Brain microvascular endothelial cell (primary cell): Measurements from ENCODE around the gene TUT1.
"Not testable (repeated sequence)": the region's sequence is repeated elsewhere in the genome, so short reads cannot be mapped to it uniquely, and the experiment has no call there.

Experiments used
- DNase-seq: peaks from one replicate; pipeline ENCODE4 v3.0.0-alpha.2; 2020
- H3K27ac ChIP-seq: fragments of 250-450 bp; sonication (Bioruptor Pico); 2 replicates; pipeline ENCODE4 v1.5.1; 2020; ENCODE audit warnings: mild to moderate bottlenecking, moderate library complexity
- H3K27me3 ChIP-seq: fragments of 250-450 bp; sonication (Bioruptor Pico); replicated peaks from 2 replicates; pipeline ENCODE4 v1.5.1; 2020; ENCODE audit warnings: mild to moderate bottlenecking
- H3K36me3 ChIP-seq: fragments of 250-450 bp; sonication (Bioruptor Pico); replicated peaks from 2 replicates; pipeline ENCODE4 v1.5.1; 2020; ENCODE audit warnings: mild to moderate bottlenecking
- H3K4me3 ChIP-seq: 2 replicates; pipeline ENCODE4 v1.5.1; 2011; ENCODE audit warnings: low read depth, mild to moderate bottlenecking, control low read depth, low read length, moderate library complexity
- in situ Hi-C: cut with HindIII; loops from 2 replicates; pipeline ENCODE4 v1.10.0; 2017; ENCODE audit warnings: low sequenced_read_pairs, low pct_ligation_motif_present
- TF ChIP-seq, protein P1 (sequence below): IDR thresholded peaks from 2 replicates; pipeline ENCODE4 v1.5.1; 2011; ENCODE audit warnings: low read depth, mild to moderate bottlenecking, moderate library complexity, low read length, control low read depth, inconsistent platforms; ENCODE audit errors: missing control alignments

TUT1 gene

DNA sequence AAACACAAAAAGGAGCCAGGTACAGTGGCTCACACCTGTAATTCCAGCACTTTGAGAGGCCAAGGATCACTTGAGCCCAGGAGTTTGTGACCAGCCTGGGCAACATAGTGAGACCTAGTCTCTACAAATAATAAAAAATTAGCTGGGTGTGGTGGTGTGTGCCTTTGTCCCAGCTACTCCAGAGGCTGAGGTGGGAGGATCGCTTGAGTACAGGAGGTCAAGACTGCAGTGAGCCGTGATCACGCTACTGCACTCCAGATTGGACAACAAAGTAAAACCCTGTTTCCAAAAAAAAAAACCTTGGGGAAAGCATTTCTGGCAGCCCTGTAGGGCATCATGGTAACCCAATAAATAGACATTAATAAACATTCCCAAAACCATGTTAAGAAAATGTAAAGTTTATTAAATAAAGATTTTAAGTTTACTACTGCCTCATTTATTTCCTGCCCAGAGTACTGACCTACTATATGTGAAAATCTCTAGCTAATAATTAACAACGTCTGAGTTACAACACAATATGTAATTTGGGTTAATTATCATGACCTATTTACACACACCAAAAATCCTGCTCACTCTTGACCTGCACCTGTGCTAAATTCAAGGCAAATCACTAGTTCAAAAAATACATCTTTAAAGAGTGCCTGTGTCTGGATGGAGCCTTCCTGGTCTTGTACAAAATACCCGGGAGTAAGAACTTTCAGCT lies 26.1 kb downstream of the TUT1 start:
- H3K27me3 ChIP-seq: no peaks in the 10 kb centered on the region
- H3K4me3 ChIP-seq: no peak overlapping the region
- DNase-seq: no peak
- in situ Hi-C loops: loop anchor here (25.0 kb wide), 1 partner anchor 178 kb away; no protein-coding TSS in a partner anchor
- no peak overlapping the region for H3K27ac ChIP-seq
- TF ChIP-seq, protein P1, sequence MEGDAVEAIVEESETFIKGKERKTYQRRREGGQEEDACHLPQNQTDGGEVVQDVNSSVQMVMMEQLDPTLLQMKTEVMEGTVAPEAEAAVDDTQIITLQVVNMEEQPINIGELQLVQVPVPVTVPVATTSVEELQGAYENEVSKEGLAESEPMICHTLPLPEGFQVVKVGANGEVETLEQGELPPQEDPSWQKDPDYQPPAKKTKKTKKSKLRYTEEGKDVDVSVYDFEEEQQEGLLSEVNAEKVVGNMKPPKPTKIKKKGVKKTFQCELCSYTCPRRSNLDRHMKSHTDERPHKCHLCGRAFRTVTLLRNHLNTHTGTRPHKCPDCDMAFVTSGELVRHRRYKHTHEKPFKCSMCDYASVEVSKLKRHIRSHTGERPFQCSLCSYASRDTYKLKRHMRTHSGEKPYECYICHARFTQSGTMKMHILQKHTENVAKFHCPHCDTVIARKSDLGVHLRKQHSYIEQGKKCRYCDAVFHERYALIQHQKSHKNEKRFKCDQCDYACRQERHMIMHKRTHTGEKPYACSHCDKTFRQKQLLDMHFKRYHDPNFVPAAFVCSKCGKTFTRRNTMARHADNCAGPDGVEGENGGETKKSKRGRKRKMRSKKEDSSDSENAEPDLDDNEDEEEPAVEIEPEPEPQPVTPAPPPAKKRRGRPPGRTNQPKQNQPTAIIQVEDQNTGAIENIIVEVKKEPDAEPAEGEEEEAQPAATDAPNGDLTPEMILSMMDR: no peak
- H3K36me3 ChIP-seq: peaks cover 84% of the 10 kb centered on the region

DNA sequence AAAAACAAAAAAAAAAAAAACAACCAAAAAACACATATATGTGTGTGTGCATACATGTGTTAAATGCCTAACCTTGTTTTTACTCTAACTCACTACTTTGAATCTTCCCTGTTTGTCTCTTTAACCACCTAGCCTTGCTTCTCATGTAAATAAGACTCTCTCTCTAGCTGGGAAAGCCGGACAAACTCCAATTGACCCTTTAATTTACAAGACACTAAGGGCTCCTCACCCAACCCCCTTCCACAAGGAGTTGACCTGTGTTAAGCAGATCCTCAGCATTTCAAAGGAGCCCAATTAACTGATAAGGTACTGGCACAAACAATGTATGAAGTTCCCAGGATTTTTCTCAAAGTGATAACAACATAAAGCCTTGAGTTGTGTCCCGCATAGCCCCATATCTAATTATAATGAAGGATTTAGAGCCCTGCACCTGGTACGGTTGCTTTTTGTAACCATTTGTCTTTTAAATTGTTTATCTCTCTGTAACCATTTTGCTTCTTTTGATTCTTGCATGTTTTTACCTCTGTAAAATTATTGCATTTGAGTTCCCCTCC lies 29.6 kb downstream of the TUT1 start:
- in situ Hi-C loops: loop anchor here (25.0 kb wide), 1 partner anchor 174 kb away; no protein-coding TSS in a partner anchor
- H3K4me3 ChIP-seq, H3K27me3 ChIP-seq, H3K27ac ChIP-seq, DNase-seq: not testable (repeated sequence)
- peaks cover 81% of the 10 kb centered on the region for H3K36me3 ChIP-seq

DNA sequence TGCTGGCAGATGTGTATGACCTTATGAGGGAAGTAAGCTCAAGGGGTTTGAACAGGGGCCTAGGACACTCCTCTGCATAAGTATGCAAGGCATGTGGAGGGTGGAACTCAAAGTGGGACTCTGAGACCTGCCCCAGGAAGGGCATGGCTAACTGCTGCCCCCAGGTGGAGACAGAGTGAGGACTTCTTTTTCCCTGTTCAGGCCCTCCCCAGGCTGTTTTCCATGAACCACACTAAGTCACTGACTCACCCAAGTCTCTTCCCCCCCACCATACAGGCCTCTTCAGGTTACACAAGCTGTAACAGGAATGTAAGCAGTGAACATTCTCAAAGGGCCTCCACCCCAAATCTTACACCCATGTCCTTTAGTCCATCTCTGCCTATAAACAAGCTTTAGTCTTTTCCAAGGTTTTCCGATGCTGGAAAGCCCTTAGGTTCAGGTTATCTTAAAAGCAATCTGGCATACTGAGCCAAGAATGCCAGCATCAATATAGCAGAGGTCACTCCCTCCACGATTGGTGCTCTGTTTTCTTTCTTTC lies 30.7 kb downstream of the TUT1 start:
- Histone ChIP-seq H3K36me3 (peaks cover 70% of the 10 kb centered on the region), H3K27ac (peak overlapping the region; percentile 21), H3K27me3 (no peaks in the 10 kb centered on the region), H3K4me3 (no peak overlapping the region)
- DNase-seq: peak; percentile 96
- in situ Hi-C loops: loop anchor here (25.0 kb wide), 1 partner anchor 173 kb away; no protein-coding TSS in a partner anchor
- TF ChIP-seq, protein P1: peak; percentile 93

DNA sequence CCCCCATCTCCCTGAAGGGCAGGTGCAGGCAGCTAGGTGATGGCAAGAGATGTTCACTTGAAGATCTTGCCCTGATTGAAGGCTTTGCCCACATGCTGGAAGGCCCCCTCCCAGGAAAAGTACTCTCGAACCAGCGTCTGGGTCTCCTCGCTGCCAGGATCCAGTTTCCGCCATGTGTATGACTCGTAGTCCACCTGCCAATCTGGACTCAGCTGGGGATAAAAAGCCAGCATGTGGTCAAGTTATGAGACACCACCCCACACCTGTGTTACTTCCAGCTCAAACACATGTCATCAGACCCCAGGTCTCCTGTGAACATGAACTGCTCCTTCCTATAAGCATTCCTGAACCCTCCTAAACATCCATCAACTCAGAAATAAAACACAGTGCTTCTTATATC lies 31.7 kb downstream of the TUT1 start:
- H3K4me3 ChIP-seq, DNase-seq, H3K27ac ChIP-seq, H3K27me3 ChIP-seq: not testable (repeated sequence)
- in situ Hi-C loops: loop anchor here (25.0 kb wide), 1 partner anchor 172 kb away; no protein-coding TSS in a partner anchor
- H3K36me3 ChIP-seq: peaks cover 60% of the 10 kb centered on the region

DNA sequence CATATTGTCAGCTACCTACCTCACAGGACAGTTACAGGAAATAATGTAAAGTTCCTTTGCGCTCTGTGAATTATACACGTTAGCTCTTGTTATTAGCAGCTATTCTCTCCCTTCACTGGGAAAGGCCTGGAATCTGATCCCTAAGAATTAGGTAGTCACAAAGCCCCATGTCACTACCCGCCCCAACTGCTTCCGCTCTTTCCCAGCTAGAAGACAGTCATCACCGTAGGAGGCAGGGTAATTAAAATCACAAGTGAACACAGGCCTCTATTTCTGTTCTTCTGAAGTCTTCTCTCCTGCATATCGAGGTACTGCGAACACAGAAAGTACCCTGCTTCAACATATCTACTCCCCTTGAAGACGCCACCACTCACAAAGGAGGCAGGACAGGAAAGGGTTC lies 32.1 kb downstream of the TUT1 start:
- Histone ChIP-seq H3K27me3 (no peaks in the 10 kb centered on the region), H3K27ac (no peak overlapping the region), H3K4me3 (no peak overlapping the region), H3K36me3 (peaks cover 60% of the 10 kb centered on the region)
- in situ Hi-C loops: loop anchor here (25.0 kb wide), 1 partner anchor 172 kb away; no protein-coding TSS in a partner anchor
- TF ChIP-seq, protein P1: no peak
- DNase-seq: no peak

DNA sequence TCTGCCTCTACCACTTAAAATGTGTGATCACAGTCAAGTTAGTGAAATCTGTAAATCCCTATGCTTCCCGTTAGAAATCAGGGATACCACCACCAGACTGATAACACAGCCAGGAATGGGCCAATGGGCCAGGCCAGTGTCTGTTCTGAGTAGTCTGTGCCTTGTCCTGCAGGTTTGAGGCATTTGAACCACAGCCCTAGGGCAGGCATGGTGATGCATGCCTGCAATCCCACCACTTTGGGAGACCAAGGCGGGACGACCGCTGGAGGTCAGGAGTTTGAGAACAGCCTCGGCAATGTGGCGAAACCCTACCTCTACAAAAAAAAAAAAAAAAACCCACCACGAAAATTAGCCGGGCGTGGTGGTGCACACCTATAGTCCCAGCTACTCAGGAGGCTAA lies 32.7 kb downstream of the TUT1 start:
- TF ChIP-seq, protein P1: no peak
- Histone ChIP-seq H3K27ac (no peak overlapping the region), H3K27me3 (no peaks in the 10 kb centered on the region), H3K36me3 (peaks cover 56% of the 10 kb centered on the region), H3K4me3 (no peak overlapping the region)
- DNase-seq: no peak
- in situ Hi-C loops: loop anchor here (25.0 kb wide), 1 partner anchor 171 kb away; no protein-coding TSS in a partner anchor
